HG02610 (cell line): Measurements from ENCODE around the gene WDPCP.
"Not testable (repeated sequence)": the region's sequence is repeated elsewhere in the genome, so short reads cannot be mapped to it uniquely, and the experiment has no call there.

ENCODE experiments used
- ATAC-seq: cut with Tn5 transposase; IDR thresholded peaks from one replicate; pipeline ENCODE4 v1.9.1; 2021; ENCODE audit warnings: mild to moderate bottlenecking, moderate library complexity; ENCODE audit not compliant: unreplicated experiment

The WDPCP gene

DNA sequence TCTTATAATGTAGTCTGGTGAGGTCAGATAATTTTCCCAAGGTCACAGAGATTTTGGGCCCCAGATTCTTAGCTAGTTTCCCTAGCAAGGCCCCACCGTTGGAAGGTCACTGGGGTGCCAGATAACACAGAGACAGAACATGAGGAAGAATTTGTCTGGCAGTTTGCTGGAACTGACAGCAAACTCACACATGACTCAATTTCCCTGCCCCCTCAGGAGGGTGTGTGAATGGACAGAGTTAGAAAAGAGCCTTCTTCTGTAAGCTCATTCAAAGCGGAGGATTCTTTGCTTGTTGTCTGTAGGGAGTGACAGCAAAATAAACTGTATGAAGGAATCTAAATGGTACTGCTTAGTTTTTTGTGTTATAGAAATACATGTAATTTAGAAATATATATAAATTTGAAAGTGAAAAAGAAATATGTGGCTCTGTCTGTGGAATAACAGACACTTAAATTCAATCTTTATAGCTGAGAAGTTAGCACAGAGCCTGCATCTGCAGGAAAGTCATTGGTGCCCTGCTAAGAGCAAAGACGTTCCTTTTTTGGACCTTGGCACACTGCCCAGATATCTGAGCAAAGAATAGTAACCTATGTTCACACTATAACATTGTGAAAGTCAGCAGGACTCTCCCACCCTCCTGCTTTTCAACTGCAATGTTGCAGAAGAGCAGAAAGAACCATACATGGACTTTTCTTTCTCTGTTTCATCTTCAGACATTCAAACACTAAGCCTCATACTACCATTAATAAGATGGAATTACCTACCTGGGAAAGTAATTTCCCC is 2.5 kb upstream of the WDPCP start:
- ATAC-seq, result no peak

DNA sequence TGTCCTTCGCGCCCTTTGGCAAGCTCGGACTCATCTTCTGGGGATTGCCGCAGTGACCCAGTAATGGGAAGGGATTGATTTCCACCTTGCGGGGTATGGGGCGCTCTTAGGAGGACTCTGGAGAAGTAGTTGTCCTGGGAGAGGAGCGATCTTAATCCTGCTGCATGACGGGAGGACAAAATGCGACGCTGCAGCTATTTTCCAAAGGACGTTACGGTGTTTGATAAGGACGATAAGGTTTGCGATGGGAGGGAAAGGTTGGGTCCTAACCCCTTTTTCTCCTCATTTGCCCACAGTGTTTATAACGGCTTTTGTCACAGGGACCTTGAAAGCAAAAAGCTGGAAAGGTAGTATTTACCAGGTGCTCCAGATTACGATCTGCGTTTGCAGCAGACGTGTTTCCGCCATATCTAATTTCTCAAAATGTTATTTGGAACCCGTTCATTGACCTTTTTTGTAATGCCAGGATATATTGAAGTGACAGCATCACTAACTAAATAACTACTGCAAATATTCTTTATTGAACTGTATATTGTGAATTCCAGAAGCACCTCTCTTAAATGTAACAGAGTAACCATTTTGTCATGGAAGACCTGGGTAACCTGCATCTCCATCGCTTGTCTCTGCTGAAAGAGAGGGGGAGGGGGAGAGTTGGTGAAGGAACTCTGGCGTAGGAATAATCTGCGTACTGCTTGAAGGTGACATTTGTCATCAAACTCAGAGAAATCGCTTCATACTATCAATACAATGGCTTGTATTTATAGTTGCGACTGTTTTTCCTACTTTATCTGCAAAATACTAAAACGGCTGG is 1.1 kb upstream of the WDPCP start:
- ATAC-seq, result peak; percentile 7

DNA sequence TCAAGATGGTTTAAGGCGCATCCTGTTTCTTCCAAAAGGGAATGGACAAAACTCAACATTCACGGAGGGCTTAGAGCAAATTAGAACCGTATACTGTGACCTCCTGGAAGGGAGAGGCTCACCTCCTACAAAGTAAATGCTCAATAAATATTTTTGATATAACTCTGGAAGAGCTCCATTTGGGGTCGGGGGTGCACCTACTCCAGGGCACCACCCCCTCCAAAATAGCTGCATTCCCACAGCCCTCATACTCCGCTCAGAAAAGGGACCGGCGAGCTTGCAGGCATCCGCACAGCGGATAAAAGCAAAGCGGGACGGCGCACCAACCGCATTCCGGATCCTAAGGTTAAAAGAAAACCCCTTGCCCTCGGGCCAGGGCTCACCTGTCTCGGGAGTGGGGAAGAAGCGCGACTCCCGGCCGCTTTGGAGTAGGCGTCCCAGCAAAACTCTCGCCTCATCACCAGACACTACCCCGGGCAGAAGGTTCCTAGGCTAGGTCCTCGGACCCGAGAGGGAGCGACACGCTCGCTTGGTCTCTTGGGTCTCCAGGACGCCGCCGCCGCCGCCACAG is 378 bp downstream of the WDPCP start:
- ATAC-seq, result peak; percentile 0

GRCh38 chr2:63582873-63583272 is 5.4 kb downstream of the WDPCP start:
- ATAC-seq, result no peak

GRCh38 chr2:63581298-63581961 is 6.8 kb downstream of the WDPCP start:
- ATAC-seq, result no peak

GRCh38 chr2:63580651-63581297 is 7.5 kb downstream of the WDPCP start:
- ATAC-seq, result no peak

GRCh38 chr2:63578767-63579166 is 9.5 kb downstream of the WDPCP start:
- ATAC-seq, result no peak

DNA sequence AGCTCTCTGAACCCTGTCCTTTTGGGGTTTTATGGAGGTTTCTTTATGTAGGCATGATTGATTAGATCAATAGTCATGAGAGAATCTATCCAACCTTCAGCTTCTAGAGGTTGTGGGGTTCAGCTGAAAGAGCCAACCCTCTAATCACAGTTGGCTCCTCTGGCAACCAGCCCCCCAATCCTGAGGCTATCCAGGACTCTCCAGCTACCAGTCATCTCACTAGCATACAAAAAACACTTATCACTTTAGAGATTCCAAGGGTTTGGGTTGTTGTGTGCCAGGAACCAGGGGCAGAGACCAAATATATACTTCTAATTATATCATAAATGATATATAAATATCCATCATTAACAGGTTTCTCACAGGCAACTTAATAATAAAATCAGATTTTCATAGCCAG is 11.7 kb downstream of the WDPCP start:
- ATAC-seq, result no peak

- ATAC-seq, result not testable (repeated sequence)
Measured at GRCh38 chr2:63573726-63574345, 14.4 kb downstream of the WDPCP start.

DNA sequence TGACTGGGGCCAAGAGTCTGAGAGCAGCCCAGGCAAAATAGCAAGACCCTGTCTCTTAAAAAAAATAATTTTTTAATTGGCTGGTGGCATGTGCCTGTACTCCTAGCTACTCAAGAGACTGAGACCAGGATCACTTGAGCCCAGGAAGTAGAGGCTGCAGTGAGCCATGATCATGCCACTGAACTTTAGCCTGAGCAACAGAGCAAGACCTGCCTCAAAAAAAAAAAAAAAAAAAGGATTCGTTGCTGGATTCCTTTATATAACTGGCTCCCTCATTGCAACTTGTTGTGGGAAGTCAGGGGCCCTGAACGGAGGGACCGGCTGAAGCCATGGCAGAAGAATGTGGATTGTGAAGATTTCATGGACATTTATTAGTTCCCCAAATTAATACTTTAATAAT is 15.3 kb downstream of the WDPCP start:
- ATAC-seq, result not testable (repeated sequence)

GRCh38 chr2:63572001-63572400 is 16.3 kb downstream of the WDPCP start:
- no peak for ATAC-seq

DNA sequence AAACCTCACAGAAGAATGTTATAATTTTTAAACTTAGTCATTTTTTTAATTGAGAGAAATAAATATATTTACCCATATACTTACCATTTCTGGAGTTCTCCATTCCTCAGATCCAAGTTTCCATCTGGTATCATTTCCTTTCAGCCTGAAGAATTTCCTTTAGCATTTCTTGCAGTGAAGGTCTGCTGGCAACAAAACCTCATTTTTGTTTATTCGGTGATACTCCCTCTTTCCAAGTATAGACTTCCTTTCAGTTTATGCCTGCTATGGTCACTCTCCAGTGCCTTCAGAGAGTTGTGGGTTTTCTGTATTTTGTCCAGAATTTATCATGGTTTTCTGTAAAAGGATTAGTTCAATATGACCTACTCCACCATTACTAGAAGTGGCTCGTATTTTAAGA is 17.0 kb downstream of the WDPCP start:
- no peak for ATAC-seq

- ATAC-seq, result peak; percentile 77
Measured at GRCh38 chr2:63569740-63570139, 18.5 kb downstream of the WDPCP start.

GRCh38 chr2:63562751-63563150 is 25.5 kb downstream of the WDPCP start:
- no peak for ATAC-seq

- not testable (repeated sequence) for ATAC-seq
Measured at GRCh38 chr2:63558922-63559321, 29.4 kb downstream of the WDPCP start.

- ATAC-seq, result not testable (repeated sequence)
Measured at GRCh38 chr2:63557819-63558218, 30.5 kb downstream of the WDPCP start.

GRCh38 chr2:63555931-63556330 is 32.3 kb downstream of the WDPCP start:
- no peak for ATAC-seq

- ATAC-seq, result no peak
Measured at GRCh38 chr2:63555299-63555698, 33.0 kb downstream of the WDPCP start.

DNA sequence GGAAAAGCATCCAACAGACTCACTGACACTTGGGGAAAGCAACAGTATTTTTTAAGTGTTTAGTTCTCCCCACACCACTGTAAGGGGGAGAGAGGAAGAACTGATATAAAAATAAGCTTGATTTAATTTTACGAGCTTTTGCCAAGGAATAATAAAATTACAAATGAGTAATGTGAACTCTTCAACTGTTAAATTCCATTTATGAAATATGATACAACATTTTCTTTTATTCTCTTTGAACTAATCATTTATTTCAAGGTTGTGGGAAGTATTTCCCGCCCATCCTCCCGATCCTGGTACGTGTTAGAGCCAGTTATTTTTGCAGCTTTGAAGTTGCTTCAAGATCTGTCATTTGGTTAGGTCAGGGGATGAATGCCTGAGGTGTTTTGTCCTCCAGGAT is 35.2 kb downstream of the WDPCP start:
- ATAC-seq, result no peak

DNA sequence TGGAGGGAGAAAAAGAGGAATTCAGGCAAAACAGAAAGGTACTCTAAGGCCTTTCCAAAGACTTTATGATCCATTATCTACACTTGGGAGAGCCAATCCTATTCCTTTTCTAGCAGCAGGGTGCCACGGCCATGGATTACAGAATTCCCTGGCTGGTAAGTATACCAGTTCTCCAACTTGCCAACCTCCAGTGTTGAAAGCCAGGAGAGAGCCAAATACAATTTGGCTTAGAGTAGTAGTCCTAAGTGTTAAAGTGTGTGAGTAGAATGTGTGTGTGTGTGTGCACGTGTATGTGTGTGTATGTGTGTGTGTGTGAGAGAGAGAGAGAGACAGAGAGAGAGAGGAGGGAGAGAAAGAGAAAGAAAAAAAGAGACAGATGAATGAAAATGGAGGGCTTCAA is 43.3 kb downstream of the WDPCP start:
- ATAC-seq, result no peak
